Activated CD4-positive, alpha-beta T cell treated with anti-CD3 and anti-CD28 coated beads, Interleukin-2, amount 50 U/mL, for 1 hour (primary cell): ENCODE data around the gene PLXNC1.
A peak's percentile ranks its signal among the peaks of the same experiment; 100 is the strongest.

ENCODE experiments used
- DNase-seq: peaks from one replicate; pipeline ENCODE4 v3.0.0-alpha.2; 2020

Gene PLXNC1

GRCh38 chr12:94269316-94269999 is 121.1 kb downstream of the PLXNC1 start:
- DNase-seq = no peak

- DNase-seq = no peak
Observed at GRCh38 chr12:94271351-94271750, 123.0 kb downstream of the PLXNC1 start.

GRCh38 chr12:94272280-94272679 is 123.9 kb downstream of the PLXNC1 start:
- no peak for DNase-seq

GRCh38 chr12:94273272-94273671 is 124.9 kb downstream of the PLXNC1 start:
- DNase-seq = no peak

GRCh38 chr12:94276725-94277124 is 128.3 kb downstream of the PLXNC1 start:
- no peak for DNase-seq

- DNase-seq = no peak
Observed at GRCh38 chr12:94277426-94278000, 129.1 kb downstream of the PLXNC1 start.

- no peak for DNase-seq
Observed at GRCh38 chr12:94280063-94280462, 131.7 kb downstream of the PLXNC1 start.

- peak; percentile 35 for DNase-seq
Observed at GRCh38 chr12:94282675-94283074, 134.3 kb downstream of the PLXNC1 start.

GRCh38 chr12:94284046-94284445 is 135.7 kb downstream of the PLXNC1 start:
- no peak for DNase-seq

- no peak for DNase-seq
Observed at GRCh38 chr12:94284859-94285258, 136.5 kb downstream of the PLXNC1 start.

- no peak for DNase-seq
Observed at GRCh38 chr12:94285943-94286582, 137.7 kb downstream of the PLXNC1 start.

- DNase-seq = no peak
Observed at GRCh38 chr12:94286583-94287244, 138.3 kb downstream of the PLXNC1 start.

GRCh38 chr12:94287245-94287628 is 138.9 kb downstream of the PLXNC1 start:
- no peak for DNase-seq

- DNase-seq = no peak
Observed at GRCh38 chr12:94289461-94290312, 141.3 kb downstream of the PLXNC1 start.

GRCh38 chr12:94290353-94290752 is 142.0 kb downstream of the PLXNC1 start:
- DNase-seq = no peak

GRCh38 chr12:94297096-94297699 is 148.8 kb downstream of the PLXNC1 start:
- DNase-seq = no peak

GRCh38 chr12:94297876-94298505 is 149.6 kb downstream of the PLXNC1 start:
- DNase-seq = no peak

GRCh38 chr12:94299846-94300245 is 151.5 kb downstream of the PLXNC1 start:
- no peak for DNase-seq

- DNase-seq = no peak
Observed at GRCh38 chr12:94304012-94304411, 155.6 kb downstream of the PLXNC1 start.

GRCh38 chr12:94304566-94305061 is 156.2 kb downstream of the PLXNC1 start:
- no peak for DNase-seq

- no peak for DNase-seq
Observed at GRCh38 chr12:94305130-94305957, 157.0 kb downstream of the PLXNC1 start.
